Mononuclear cell (primary cell): ENCODE data around the gene GDAP2. TPM values are rescaled to one million over a fixed set of nuclear protein-coding genes. Genes with fewer than 3 reads are reported as not detected.

Source experiments
- H3K27me3 ChIP-seq: 2 replicates; pipeline ENCODE4 v1.6.0; 2011; ENCODE audit warnings: low read length, control low read depth; ENCODE audit not compliant: insufficient read depth
- H3K4me1 ChIP-seq: 2 replicates; pipeline ENCODE4 v1.5.1; 2011; ENCODE audit warnings: mild to moderate bottlenecking, low read length, control low read depth; ENCODE audit not compliant: insufficient read depth
- H3K4me3 ChIP-seq: 2 replicates; pipeline ENCODE4 v1.5.1; 2011; ENCODE audit warnings: mild to moderate bottlenecking, low read length, moderate library complexity
- H3K9me3 ChIP-seq: 2 replicates; pipeline ENCODE4 v1.5.1; 2011; ENCODE audit warnings: low read depth, mild to moderate bottlenecking, control low read depth, low read length
- total RNA-seq: library from RNA; depleted of rRNA; stranded (reverse); fragments of >200 nt; gene quantifications from one replicate; pipeline ENCODE4 v1.2.3, GENCODE V29; 2012

Gene GDAP2
- total RNA-seq, 1 donor, result 27.8 TPM

DNA sequence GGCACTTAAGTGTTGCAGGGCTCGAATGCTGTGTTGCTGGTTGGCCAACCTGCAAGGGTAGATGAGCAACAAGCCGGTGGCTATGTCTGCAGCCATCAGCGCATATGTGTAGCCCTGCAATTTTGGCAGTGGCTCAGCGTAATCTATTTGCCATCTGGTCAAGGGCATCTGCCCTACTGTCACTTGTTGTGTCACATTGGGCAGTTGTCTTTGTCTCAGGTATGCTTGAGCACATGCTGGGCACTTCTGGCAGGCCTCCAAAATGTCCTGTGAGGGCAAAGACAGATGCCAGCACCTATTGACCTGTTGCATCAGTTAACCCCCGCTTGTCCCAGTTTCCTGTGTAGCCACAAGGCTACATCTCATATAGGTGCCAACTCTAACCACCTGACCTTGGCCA, 111.8 kb downstream of the GDAP2 start:
- Histone ChIP-seq H3K27me3 (no peaks in the 10 kb centered on the region), H3K9me3 (no peaks in the 10 kb centered on the region), H3K4me3 (no peak overlapping the region), H3K4me1 (no peaks in the 10 kb centered on the region)

- Histone ChIP-seq H3K4me3 (no peak overlapping the region), H3K27me3 (no peaks in the 10 kb centered on the region), H3K9me3 (no peaks in the 10 kb centered on the region), H3K4me1 (no peaks in the 10 kb centered on the region)
These were observed 113.5 kb downstream of the GDAP2 start for GRCh38 chr1:117815926-117816325.

- no peak overlapping the region for H3K4me3 ChIP-seq
- no peaks in the 10 kb centered on the region for H3K27me3 ChIP-seq
- H3K9me3 ChIP-seq, result no peaks in the 10 kb centered on the region
These were observed 114.3 kb downstream of the GDAP2 start for GRCh38 chr1:117814856-117815797.

More at GRCh38 chr1:117814856-117815797, 114.3 kb downstream of the GDAP2 start:
- H3K4me1 ChIP-seq, result no peaks in the 10 kb centered on the region

Other genes with a start within 250 kb of the GDAP2 start
- gene WDR3, start 118 bp upstream of the GDAP2 start, total RNA-seq, result 4.5 TPM